Measurements from ENCODE around the gene GOLGA8N. TPM values are rescaled to one million over a fixed set of nuclear protein-coding genes. Genes with fewer than 3 reads are reported as not detected.
A peak's percentile ranks its signal among the peaks of the same experiment; 100 is the strongest.

GOLGA8N gene
- total RNA-seq, 1 donor from 2014 or later = 1.0 TPM

DNA sequence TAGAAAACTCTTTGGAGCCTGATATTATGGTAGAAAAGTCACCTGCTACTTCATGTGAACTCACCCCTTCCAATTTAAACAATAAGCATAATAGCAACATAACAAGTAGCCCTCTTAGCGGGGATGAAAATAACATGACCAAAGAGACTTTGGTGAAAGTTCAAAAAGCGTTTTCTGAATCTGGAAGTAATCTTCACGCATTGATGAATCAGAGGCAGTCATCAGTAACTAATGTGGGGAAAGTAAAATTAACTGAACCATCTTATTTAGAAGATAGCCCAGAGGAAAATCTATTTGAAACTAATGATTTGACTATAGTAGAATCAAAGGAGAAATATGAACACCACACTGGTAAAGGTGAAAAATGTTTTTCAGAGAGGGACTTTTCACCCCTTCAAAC lies 43.2 kb downstream of the GOLGA8N start:
- Histone ChIP-seq H3K36me3 (ENCODE audit: control insufficient read depth, insufficient read depth, low read length) (peaks cover 2% of the 10 kb centered on the region), H3K4me3 (ENCODE audit: low read depth, low read length) (no peak overlapping the region), H3K27me3 (ENCODE audit: control insufficient read depth, insufficient read depth, low read length) (no peaks in the 10 kb centered on the region)
- DNase-seq (ENCODE audit: low read depth) = no peak
- TF ChIP-seq, protein P1, sequence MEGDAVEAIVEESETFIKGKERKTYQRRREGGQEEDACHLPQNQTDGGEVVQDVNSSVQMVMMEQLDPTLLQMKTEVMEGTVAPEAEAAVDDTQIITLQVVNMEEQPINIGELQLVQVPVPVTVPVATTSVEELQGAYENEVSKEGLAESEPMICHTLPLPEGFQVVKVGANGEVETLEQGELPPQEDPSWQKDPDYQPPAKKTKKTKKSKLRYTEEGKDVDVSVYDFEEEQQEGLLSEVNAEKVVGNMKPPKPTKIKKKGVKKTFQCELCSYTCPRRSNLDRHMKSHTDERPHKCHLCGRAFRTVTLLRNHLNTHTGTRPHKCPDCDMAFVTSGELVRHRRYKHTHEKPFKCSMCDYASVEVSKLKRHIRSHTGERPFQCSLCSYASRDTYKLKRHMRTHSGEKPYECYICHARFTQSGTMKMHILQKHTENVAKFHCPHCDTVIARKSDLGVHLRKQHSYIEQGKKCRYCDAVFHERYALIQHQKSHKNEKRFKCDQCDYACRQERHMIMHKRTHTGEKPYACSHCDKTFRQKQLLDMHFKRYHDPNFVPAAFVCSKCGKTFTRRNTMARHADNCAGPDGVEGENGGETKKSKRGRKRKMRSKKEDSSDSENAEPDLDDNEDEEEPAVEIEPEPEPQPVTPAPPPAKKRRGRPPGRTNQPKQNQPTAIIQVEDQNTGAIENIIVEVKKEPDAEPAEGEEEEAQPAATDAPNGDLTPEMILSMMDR (IDR thresholded peaks at IDR 0.05; ENCODE audit: insufficient read depth, low read length, poor library complexity, severe bottlenecking) = no peak

DNA sequence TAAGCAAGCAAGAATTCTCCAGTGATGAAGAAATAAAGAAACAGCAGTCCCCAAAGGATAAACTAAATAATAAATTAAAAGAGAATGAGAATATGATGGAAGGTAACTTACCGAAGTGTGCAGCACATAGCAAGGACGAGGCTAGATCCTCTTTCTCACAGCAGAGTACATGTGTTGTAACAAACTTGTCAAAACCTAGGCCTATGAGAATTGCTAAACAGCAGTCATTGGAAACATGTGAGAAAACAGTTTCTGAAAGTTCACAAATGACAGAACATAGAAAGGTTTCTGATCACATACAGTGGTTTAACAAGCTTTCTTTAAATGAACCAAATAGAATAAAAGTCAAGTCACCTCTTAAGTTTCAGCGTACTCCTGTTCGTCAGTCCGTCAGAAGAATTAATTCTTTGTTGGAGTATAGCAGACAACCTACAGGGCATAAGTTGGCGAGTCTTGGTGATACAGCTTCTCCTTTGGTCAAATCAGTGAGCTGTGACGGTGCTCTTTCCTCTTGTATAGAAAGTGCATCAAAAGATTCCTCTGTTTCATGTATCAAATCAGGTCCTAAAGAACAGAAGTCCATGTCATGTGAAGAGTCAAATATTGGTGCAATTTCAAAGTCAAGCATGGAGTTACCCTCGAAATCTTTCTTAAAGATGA lies 43.8 kb downstream of the GOLGA8N start:
- no peak for DNase-seq (ENCODE audit: low read depth)
- TF ChIP-seq, protein P1 (IDR thresholded peaks at IDR 0.05; ENCODE audit: insufficient read depth, low read length, poor library complexity, severe bottlenecking) = no peak
- no peaks in the 10 kb centered on the region for H3K27me3 ChIP-seq (ENCODE audit: control insufficient read depth, insufficient read depth, low read length)
- H3K36me3 ChIP-seq (ENCODE audit: control insufficient read depth, insufficient read depth, low read length) = peaks cover 2% of the 10 kb centered on the region
- H3K4me3 ChIP-seq (ENCODE audit: low read depth, low read length) = no peak overlapping the region

DNA sequence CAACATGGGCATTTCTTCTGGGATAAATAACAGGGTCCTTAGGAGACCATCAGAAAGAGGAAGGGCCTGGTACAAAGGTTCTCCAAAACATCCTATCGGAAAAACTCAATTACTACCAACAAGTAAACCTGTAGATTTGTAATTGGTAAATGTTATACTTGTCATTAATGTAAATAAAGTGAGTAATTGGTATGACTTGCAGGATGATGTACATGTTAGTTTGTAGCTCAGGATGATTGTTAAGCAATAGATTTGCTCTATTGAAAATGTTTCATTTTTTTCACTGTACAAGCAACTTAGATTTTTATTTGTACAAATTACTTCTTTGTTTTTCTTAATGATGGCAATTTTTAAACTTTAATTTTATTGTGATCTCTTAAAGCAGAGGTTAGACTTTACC lies 44.4 kb downstream of the GOLGA8N start:
- Histone ChIP-seq H3K4me3 (ENCODE audit: low read depth, low read length) (no peak overlapping the region), H3K36me3 (ENCODE audit: control insufficient read depth, insufficient read depth, low read length) (peaks cover 2% of the 10 kb centered on the region), H3K27me3 (ENCODE audit: control insufficient read depth, insufficient read depth, low read length) (no peaks in the 10 kb centered on the region)
- TF ChIP-seq, protein P1 (IDR thresholded peaks at IDR 0.05; ENCODE audit: insufficient read depth, low read length, poor library complexity, severe bottlenecking) = no peak
- no peak for DNase-seq (ENCODE audit: low read depth)

DNA sequence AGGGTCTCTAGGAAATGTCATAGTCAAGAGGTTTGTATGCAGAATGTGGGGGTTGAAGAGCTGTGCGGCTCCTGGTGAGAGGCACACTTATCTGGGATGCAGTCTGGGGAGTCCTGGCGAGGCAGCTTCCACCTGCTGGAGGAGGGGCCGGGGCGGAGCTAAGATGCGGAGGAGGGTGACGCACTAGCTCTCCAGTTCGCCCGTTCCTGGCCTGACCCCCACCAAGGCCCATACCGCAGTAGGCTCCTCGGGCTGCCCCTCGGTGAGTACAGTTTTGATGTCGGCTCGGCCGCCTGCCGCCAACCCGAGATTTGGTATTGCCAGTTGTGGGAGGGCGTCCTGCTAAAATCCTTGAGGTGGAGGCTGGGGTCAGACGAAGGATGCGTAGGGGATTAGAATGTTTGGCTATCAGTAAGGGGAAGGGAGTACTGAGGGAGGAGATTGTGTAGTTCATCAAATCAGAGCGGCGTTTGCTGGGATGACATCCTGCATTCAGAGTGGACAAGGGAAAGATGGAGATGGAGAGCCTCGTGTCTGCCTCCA lies 48.3 kb downstream of the GOLGA8N start, which contains the start of gene SCG5:
SCG5 (plus strand) TSS at position 194 of the 543 bp plus-strand sequence. CDS start 1,883 bp downstream, outside the sequence.
- no peaks in the 10 kb centered on the region for H3K27me3 ChIP-seq (ENCODE audit: control insufficient read depth, insufficient read depth, low read length)
- TF ChIP-seq, protein P1 (IDR thresholded peaks at IDR 0.05; ENCODE audit: insufficient read depth, low read length, poor library complexity, severe bottlenecking) = no peak
- H3K36me3 ChIP-seq (ENCODE audit: control insufficient read depth, insufficient read depth, low read length) = no peaks in the 10 kb centered on the region
- no peak for DNase-seq (ENCODE audit: low read depth)
- peak within 1 kb of the TSS; percentile 26 for H3K4me3 ChIP-seq (ENCODE audit: low read depth, low read length)

GRCh38 chr15:32642667-32643435 lies 49.6 kb downstream of the GOLGA8N start:
- H3K4me3 ChIP-seq (ENCODE audit: low read depth, low read length) = no peak overlapping the region
- DNase-seq (ENCODE audit: low read depth) = no peak
- no peaks in the 10 kb centered on the region for H3K36me3 ChIP-seq (ENCODE audit: control insufficient read depth, insufficient read depth, low read length)
- TF ChIP-seq, protein P1 (IDR thresholded peaks at IDR 0.05; ENCODE audit: insufficient read depth, low read length, poor library complexity, severe bottlenecking) = no peak
- H3K27me3 ChIP-seq (ENCODE audit: control insufficient read depth, insufficient read depth, low read length) = no peaks in the 10 kb centered on the region

All from kidney epithelial cell (primary cell).